ENCODE data around the gene CCDC192. TPM values are rescaled to one million over a fixed set of nuclear protein-coding genes. Genes with fewer than 3 reads are reported as not detected.

Gene CCDC192
- total and polyA plus RNA-seq, 2 donors (not counting 3 experiments of a cell fraction or from before 2014, with no cell fraction given), result not detected

DNA sequence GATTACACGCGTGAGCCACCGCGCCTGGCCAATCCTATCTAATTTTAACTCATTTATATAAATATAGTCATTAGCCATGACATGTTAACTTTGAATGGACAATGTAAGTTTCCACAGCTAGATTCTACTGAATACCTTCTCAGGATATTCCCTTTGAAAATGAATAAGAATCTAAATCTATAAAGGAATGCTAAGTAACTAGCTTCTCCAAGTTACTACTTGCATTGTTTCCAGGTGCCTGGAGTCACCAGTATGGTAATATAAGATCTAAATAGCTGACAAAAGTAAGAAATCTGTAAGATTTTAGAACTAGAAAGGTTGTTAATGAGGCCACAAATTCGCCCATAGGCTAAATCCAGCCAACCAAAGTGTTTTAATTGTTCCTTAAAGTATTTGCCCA lies 191.3 kb downstream of the CCDC192 start:
- no peaks in the 10 kb centered on the region for H3K36me3 ChIP-seq (ENCODE audit: control insufficient read depth in 2 of 2, extremely low read depth in 1 of 2, insufficient read depth in 2 of 2, low read length in 2 of 2)
- H4K20me1 ChIP-seq (replicated peaks; ENCODE audit: control insufficient read depth, extremely low read depth, insufficient read depth, low read length), result no peaks in the 10 kb centered on the region
- H3K9me1 ChIP-seq (replicated peaks; ENCODE audit: control insufficient read depth, extremely low read depth, insufficient read depth, low read length), result no peaks in the 10 kb centered on the region
- dilution Hi-C loops (cut with MboI; ENCODE audit: extremely low pct_ligation_motif_present, low sequenced_read_pairs), result no loop called here
- TF ChIP-seq POLR2AphosphoS5 (IDR thresholded peaks at IDR 0.05; ENCODE audit: insufficient read depth, low read depth, low read length), result no peak
- no peak for TF ChIP-seq JUN (IDR thresholded peaks at IDR 0.05; ENCODE audit: borderline replicate concordance, insufficient read depth, insufficient read length, low read depth)
- TF ChIP-seq POLR2A (IDR thresholded peaks at IDR 0.05; ENCODE audit: low read depth, low read length), result no peak
- no peak for TF ChIP-seq MYC (IDR thresholded peaks at IDR 0.05; ENCODE audit: low read depth, low read length)
- TF ChIP-seq, protein P1, sequence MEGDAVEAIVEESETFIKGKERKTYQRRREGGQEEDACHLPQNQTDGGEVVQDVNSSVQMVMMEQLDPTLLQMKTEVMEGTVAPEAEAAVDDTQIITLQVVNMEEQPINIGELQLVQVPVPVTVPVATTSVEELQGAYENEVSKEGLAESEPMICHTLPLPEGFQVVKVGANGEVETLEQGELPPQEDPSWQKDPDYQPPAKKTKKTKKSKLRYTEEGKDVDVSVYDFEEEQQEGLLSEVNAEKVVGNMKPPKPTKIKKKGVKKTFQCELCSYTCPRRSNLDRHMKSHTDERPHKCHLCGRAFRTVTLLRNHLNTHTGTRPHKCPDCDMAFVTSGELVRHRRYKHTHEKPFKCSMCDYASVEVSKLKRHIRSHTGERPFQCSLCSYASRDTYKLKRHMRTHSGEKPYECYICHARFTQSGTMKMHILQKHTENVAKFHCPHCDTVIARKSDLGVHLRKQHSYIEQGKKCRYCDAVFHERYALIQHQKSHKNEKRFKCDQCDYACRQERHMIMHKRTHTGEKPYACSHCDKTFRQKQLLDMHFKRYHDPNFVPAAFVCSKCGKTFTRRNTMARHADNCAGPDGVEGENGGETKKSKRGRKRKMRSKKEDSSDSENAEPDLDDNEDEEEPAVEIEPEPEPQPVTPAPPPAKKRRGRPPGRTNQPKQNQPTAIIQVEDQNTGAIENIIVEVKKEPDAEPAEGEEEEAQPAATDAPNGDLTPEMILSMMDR (IDR thresholded peaks at IDR 0.05; ENCODE audit: extremely low read depth in 1 of 2, insufficient read depth in 1 of 2, low read depth in 1 of 2, low read length in 2 of 2), result no peak
- TF ChIP-seq FOS (IDR thresholded peaks at IDR 0.05; ENCODE audit: borderline replicate concordance, insufficient read depth, low read length), result no peak
- no peak for TF ChIP-seq EZH2 (IDR thresholded peaks at IDR 0.05; ENCODE audit: borderline replicate concordance, low read depth, low read length, severe bottlenecking)
- no peak for TF ChIP-seq GATA2 (IDR thresholded peaks at IDR 0.05; ENCODE audit: insufficient read depth, insufficient read length, low read depth, low read length)
- TF ChIP-seq, protein P2, sequence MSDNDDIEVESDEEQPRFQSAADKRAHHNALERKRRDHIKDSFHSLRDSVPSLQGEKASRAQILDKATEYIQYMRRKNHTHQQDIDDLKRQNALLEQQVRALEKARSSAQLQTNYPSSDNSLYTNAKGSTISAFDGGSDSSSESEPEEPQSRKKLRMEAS (IDR thresholded peaks at IDR 0.05; ENCODE audit: insufficient read depth, insufficient read length), result no peak
- intact Hi-C loops (cut with micrococcal nuclease), result no loop called here
- no peak overlapping the region for H3K4me2 ChIP-seq (ENCODE audit: insufficient read depth, low read length)
- H2AFZ ChIP-seq (ENCODE audit: low read depth, low read length), result no peak overlapping the region
- DNase-seq (ENCODE audit: low read depth, low spot score), result no peak
- BruUV-seq (replicated peaks), result no TSS peak
- H3K4me3 ChIP-seq (replicated peaks in 1 of 3; ENCODE audit: insufficient read depth in 1 of 3, low read depth in 1 of 3, low read length in 3 of 3), result no peak overlapping the region
- no peak overlapping the region for H3K9ac ChIP-seq (replicated peaks; ENCODE audit: extremely low read depth, insufficient read depth, low read length)
- FAIRE-seq, result no peak
- no peak overlapping the region for H3K27ac ChIP-seq (ENCODE audit: insufficient read depth, low read depth, low read length)
- no peaks in the 10 kb centered on the region for H3K9me3 ChIP-seq (replicated peaks; ENCODE audit: control insufficient read depth, insufficient read depth, low read length)
- no peaks in the 10 kb centered on the region for H3K27me3 ChIP-seq (ENCODE audit: control insufficient read depth in 2 of 2, insufficient read depth in 2 of 2, low read length in 2 of 2)
- H3K79me2 ChIP-seq (ENCODE audit: control insufficient read depth, insufficient read depth, low read length), result no peaks in the 10 kb centered on the region
- ChIA-PET CTCF (interaction anchor here (0.9 to 1.6 kb wide), 5 partner anchors 15 to 307 kb away, joined by 3 to 5 read pairs (median 5); partner anchors contain the start of gene SLC12A2), POLR2A (interaction anchor here (0.7 kb wide), 1 partner anchor 915 kb away, joined by 5 read pairs; no protein-coding TSS in a partner anchor)
- H3K4me1 ChIP-seq (ENCODE audit: control insufficient read depth, extremely low read depth, insufficient read depth, low read length), result peaks cover 18% of the 10 kb centered on the region

All from endothelial cell of umbilical vein (primary cell).